ENCODE results near the gene BCL10.

BCL10 gene

GRCh38 chr1:85276215-85276977 is at the start of gene BCL10:
Gene BCL10, minus strand, starts transcription at chr1:85276632. Its CDS starts 280 bp downstream, at chr1:85276352.
- DNase-seq (ENCODE audit: low read depth): peak; percentile 99

GRCh38 chr1:85325920-85326319 is 49.5 kb upstream of the BCL10 start:
- DNase-seq (ENCODE audit: low read depth): no peak

- no peak for DNase-seq (ENCODE audit: low read depth)
Measured at GRCh38 chr1:85323770-85324169, 47.3 kb upstream of the BCL10 start.

GRCh38 chr1:85322655-85323054 is 46.2 kb upstream of the BCL10 start:
- DNase-seq (ENCODE audit: low read depth): no peak

- no peak for DNase-seq (ENCODE audit: low read depth)
Measured at GRCh38 chr1:85321237-85321964, 45.0 kb upstream of the BCL10 start.

GRCh38 chr1:85320371-85321131 is 44.1 kb upstream of the BCL10 start:
- DNase-seq (ENCODE audit: low read depth): no peak

GRCh38 chr1:85319931-85320330 is 43.5 kb upstream of the BCL10 start:
- DNase-seq (ENCODE audit: low read depth): no peak

- peak; percentile 83 for DNase-seq (ENCODE audit: low read depth)
Measured at GRCh38 chr1:85319491-85319890, 43.1 kb upstream of the BCL10 start.

GRCh38 chr1:85318217-85318616 is 41.8 kb upstream of the BCL10 start:
- no peak for DNase-seq (ENCODE audit: low read depth)

GRCh38 chr1:85317560-85317959 is 41.1 kb upstream of the BCL10 start:
- DNase-seq (ENCODE audit: low read depth): no peak

- DNase-seq (ENCODE audit: low read depth): no peak
Measured at GRCh38 chr1:85316321-85316720, 39.9 kb upstream of the BCL10 start.

- no peak for DNase-seq (ENCODE audit: low read depth)
Measured at GRCh38 chr1:85315789-85316188, 39.4 kb upstream of the BCL10 start.

- peak; percentile 86 for DNase-seq (ENCODE audit: low read depth)
Measured at GRCh38 chr1:85314726-85315125, 38.3 kb upstream of the BCL10 start.

- peak; percentile 98 for DNase-seq (ENCODE audit: low read depth)
Measured at GRCh38 chr1:85313888-85314696, 37.7 kb upstream of the BCL10 start.

- DNase-seq (ENCODE audit: low read depth): peak; percentile 37
Measured at GRCh38 chr1:85311818-85312217, 35.4 kb upstream of the BCL10 start.

GRCh38 chr1:85308833-85309350 is 32.5 kb upstream of the BCL10 start:
- no peak for DNase-seq (ENCODE audit: low read depth)

- DNase-seq (ENCODE audit: low read depth): peak; percentile 78
Measured at GRCh38 chr1:85307987-85308832, 31.8 kb upstream of the BCL10 start.

- DNase-seq (ENCODE audit: low read depth): no peak
Measured at GRCh38 chr1:85306236-85306635, 29.8 kb upstream of the BCL10 start.

- DNase-seq (ENCODE audit: low read depth): no peak
Measured at GRCh38 chr1:85303440-85304162, 27.2 kb upstream of the BCL10 start.

GRCh38 chr1:85300140-85300539 is 23.7 kb upstream of the BCL10 start:
- no peak for DNase-seq (ENCODE audit: low read depth)

All from fibroblast of gingiva (primary cell).